ENCODE data around the gene ASB18. TPM values are rescaled to one million over a fixed set of nuclear protein-coding genes. Genes with fewer than 3 reads are reported as not detected.

ASB18 gene
- total and polyA plus RNA-seq, 2 of the 13 experiments (the other 11 are each of a cell fraction or from before 2014, with no cell fraction given): not detected

DNA sequence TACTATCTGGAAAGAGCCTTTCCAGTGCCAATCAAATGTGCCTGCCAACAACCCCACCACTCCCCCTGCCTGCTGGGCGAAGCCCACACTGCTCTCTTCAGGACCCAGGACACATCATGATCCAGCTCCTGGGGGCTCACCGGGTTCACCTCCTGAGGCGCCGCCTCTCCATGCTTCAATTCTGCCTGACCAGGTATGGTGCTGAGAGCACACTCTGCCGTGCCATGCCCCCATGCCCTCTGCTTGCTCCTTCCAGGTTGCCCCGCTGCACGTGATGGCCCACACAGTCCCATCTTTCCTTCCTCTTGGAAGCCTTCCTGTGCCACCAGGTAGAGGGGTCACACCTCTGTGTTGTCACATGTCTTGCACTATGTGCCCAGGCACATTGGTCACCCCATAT, 47.5 kb downstream of the ASB18 start:
- no TSS peak for BruUV-seq (replicated peaks)

More for the DNA sequence above, 47.5 kb downstream of the ASB18 start:
- Histone ChIP-seq H3K36me3 (replicated peaks in 1 of 2; ENCODE audit: control insufficient read depth in 1 of 2, insufficient read depth in 2 of 2, low read length in 2 of 2) (no peaks in the 10 kb centered on the region), H2AFZ (ENCODE audit: low read length) (no peak overlapping the region), H3K4me1 (ENCODE audit: insufficient read depth, low read length) (no peaks in the 10 kb centered on the region), H3K9ac (ENCODE audit: insufficient read depth, low read depth, low read length) (no peak overlapping the region), H4K20me1 (ENCODE audit: insufficient read depth, low read length) (no peaks in the 10 kb centered on the region), H3K27me3 (ENCODE audit: control insufficient read depth in 1 of 2, insufficient read depth in 2 of 2, low read length in 2 of 2) (peaks cover 3 to 52% of the 10 kb centered on the region in 2 experiments; a peak in 4 of 5 replicates), H3K9me3 (ENCODE audit: low read length) (no peaks in the 10 kb centered on the region), H3K4me3 (replicated peaks in 1 of 3; ENCODE audit: insufficient read depth in 1 of 3, low read depth in 2 of 3, low read length in 3 of 3) (no peak overlapping the region), H3K27ac (ENCODE audit: extremely low read length, insufficient read depth, low read length) (no peak overlapping the region), H3K79me2 (ENCODE audit: insufficient read depth, low read length) (no peaks in the 10 kb centered on the region), H3K4me2 (ENCODE audit: low read depth, low read length) (no peak overlapping the region)
- TF ChIP-seq, protein P1, sequence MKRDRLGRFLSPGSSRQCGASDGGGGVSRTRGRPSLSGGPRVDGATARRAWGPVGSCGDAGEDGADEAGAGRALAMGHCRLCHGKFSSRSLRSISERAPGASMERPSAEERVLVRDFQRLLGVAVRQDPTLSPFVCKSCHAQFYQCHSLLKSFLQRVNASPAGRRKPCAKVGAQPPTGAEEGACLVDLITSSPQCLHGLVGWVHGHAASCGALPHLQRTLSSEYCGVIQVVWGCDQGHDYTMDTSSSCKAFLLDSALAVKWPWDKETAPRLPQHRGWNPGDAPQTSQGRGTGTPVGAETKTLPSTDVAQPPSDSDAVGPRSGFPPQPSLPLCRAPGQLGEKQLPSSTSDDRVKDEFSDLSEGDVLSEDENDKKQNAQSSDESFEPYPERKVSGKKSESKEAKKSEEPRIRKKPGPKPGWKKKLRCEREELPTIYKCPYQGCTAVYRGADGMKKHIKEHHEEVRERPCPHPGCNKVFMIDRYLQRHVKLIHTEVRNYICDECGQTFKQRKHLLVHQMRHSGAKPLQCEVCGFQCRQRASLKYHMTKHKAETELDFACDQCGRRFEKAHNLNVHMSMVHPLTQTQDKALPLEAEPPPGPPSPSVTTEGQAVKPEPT (CRISPR knock-in tag; IDR thresholded peaks at IDR 0.05; ENCODE audit: low read depth): no peak
- TF ChIP-seq, protein P2, sequence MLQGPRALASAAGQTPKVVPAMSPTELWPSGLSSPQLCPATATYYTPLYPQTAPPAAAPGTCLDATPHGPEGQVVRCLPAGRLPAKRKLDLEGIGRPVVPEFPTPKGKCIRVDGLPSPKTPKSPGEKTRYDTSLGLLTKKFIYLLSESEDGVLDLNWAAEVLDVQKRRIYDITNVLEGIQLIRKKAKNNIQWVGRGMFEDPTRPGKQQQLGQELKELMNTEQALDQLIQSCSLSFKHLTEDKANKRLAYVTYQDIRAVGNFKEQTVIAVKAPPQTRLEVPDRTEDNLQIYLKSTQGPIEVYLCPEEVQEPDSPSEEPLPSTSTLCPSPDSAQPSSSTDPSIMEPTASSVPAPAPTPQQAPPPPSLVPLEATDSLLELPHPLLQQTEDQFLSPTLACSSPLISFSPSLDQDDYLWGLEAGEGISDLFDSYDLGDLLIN (CRISPR knock-in tag; IDR thresholded peaks at IDR 0.05; ENCODE audit: borderline replicate concordance): no peak
- TF ChIP-seq POGZ (CRISPR knock-in tag; IDR thresholded peaks at IDR 0.05) (no peak), TEAD2 (CRISPR knock-in tag; IDR thresholded peaks at IDR 0.05) (no peak), ZBTB3 (CRISPR knock-in tag; IDR thresholded peaks at IDR 0.05; ENCODE audit: borderline replicate concordance, low read depth) (no peak), TMF1 (CRISPR knock-in tag; IDR thresholded peaks at IDR 0.05; ENCODE audit: low read depth) (no peak)
- TF ChIP-seq, protein P3, sequence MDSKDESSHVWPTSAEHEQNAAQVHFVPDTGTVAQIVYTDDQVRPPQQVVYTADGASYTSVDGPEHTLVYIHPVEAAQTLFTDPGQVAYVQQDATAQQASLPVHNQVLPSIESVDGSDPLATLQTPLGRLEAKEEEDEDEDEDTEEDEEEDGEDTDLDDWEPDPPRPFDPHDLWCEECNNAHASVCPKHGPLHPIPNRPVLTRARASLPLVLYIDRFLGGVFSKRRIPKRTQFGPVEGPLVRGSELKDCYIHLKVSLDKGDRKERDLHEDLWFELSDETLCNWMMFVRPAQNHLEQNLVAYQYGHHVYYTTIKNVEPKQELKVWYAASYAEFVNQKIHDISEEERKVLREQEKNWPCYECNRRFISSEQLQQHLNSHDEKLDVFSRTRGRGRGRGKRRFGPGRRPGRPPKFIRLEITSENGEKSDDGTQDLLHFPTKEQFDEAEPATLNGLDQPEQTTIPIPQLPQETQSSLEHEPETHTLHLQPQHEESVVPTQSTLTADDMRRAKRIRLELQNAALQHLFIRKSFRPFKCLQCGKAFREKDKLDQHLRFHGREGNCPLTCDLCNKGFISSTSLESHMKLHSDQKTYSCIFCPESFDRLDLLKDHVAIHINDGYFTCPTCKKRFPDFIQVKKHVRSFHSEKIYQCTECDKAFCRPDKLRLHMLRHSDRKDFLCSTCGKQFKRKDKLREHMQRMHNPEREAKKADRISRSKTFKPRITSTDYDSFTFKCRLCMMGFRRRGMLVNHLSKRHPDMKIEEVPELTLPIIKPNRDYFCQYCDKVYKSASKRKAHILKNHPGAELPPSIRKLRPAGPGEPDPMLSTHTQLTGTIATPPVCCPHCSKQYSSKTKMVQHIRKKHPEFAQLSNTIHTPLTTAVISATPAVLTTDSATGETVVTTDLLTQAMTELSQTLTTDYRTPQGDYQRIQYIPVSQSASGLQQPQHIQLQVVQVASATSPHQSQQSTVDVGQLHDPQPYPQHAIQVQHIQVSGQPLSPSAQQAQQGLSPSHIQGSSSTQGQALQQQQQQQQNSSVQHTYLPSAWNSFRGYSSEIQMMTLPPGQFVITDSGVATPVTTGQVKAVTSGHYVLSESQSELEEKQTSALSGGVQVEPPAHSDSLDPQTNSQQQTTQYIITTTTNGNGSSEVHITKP (CRISPR knock-in tag; IDR thresholded peaks at IDR 0.05; ENCODE audit: low read depth): no peak
- ChIA-PET POLR2A (no interaction called here), CTCF (ENCODE audit: low intra/inter-chr PET ratio, low total read pairs) (no interaction called here)
- ATAC-seq: no peak
- in situ Hi-C loops (cut with HindIII; ENCODE audit: extremely low pct_ligation_motif_present, low pct_unique_long_range_greater_than_20kb): no loop called here
- no peak for FAIRE-seq
- intact Hi-C loops (cut with micrococcal nuclease; ENCODE audit: unreplicated experiment): no loop called here
- WGBS (ENCODE audit: low lambda C conversion rate): 15% methylated on average over 7 of the region's 7 CpGs
- no peak for DNase-seq (ENCODE audit: low spot score)
